Heart left ventricle (tissue), 13 donors: ENCODE results near the gene DHRS12.

ENCODE experiments used
- CTCF ChIP-seq, 12 donors: fragments of 200-600 bp; sonication (generic) in 4 of 12; IDR thresholded peaks; one replicate each; pipeline versions ENCODE4 v1.5.0 to v1.8.0; 2018 to 2022; ENCODE audit warnings: antibody characterized with exemption in 12 of 12, mild to moderate bottlenecking in 5 of 12
- POLR2A ChIP-seq, 2 donors: fragments of 450-650 bp; IDR thresholded peaks; one replicate each; pipeline ENCODE4 v1.6.1; 2017; ENCODE audit warnings: antibody characterized with exemption in 2 of 2, mild to moderate bottlenecking in 2 of 2, moderate library complexity in 2 of 2
- donor health status: ischemic (EF 13 %, LVEDD 7.1; RV severe dilation, severe dysfunction).
- donor health status: DM: no; HTN: yes; CAD: no.
- donor health status: DM: no; HTN: no; CAD: no.
- donor health status: ischemic (EF 25% LVEDD 6.9; RV normal size, moderate dysfunction).
- donor health status: ischemic (EF 25% LVEDD 5.7; RV mildly dilated, moderate dysfunction).
- donor health status: ischemic (EF 35%, LVEDD 5.7; RV mildly dilated, moderate dysfunction).
- donor health status: nonischemic (EF 11% LVEDD 7.7; RV severe dilation, severe dysfunction).
- donor health status: DM: yes; HTN: yes; CAD: no.
- donor health status: PGD.
- donor health status: ischemic (EF 29% LVEDD 5.4; RV normal size, mild dysfunction).
- donor health status: nonischemic (EF 23%, LVEDD 6.1; RV moderate dilation, normal function).

GRCh38 chr13:51843529-51843928 is 39.6 kb upstream of the DHRS12 start:
- TF ChIP-seq CTCF (IDR thresholded peaks at IDR 0.05): no peak
- no peak for TF ChIP-seq POLR2A (IDR thresholded peaks at IDR 0.05)
